SK-N-SH (cell line): Measurements from ENCODE around the gene NUMBL. TPM values are rescaled to one million over a fixed set of nuclear protein-coding genes. Genes with fewer than 3 reads are reported as not detected.

ENCODE experiments used
- CTCF ChIA-PET: fragments of 300-600, 350-600 bp; formaldehyde crosslinking; extraction: SDS; loops from one replicate; lab custom pipeline; 2021; lab: Yijun Ruan, JAX
- POLR2A ChIA-PET: fragments of 350-600 bp; sonication (Branson Sonifier 250); formaldehyde crosslinking; extraction: SDS; loops from one replicate; lab custom pipeline; 2020; ENCODE audit warnings: antibody characterized with exemption, inconsistent platforms; lab: Yijun Ruan, JAX
- DNase-seq: peaks from one replicate; pipeline ENCODE4 v3.0.0; 2012
- H2AFZ ChIP-seq: fragments of 200-600 bp; sonication (generic); 2 replicates; pipeline ENCODE4 v1.8.1; 2016; ENCODE audit warnings: antibody characterized with exemption, mild to moderate bottlenecking, low read depth
- H3F3A ChIP-seq: fragments of 200-600 bp; sonication (generic); replicated peaks from 2 replicates; pipeline ENCODE3; 2016; ENCODE audit warnings: antibody characterized with exemption, mild to moderate bottlenecking; ENCODE audit not compliant: insufficient read depth
- H3K27ac ChIP-seq, 2 experiments: fragments of 200-500 bp in 1 of 2; fragments of 200-600 bp in 1 of 2; sonication (Bioruptor generic) in 1 of 2; sonication (generic), shearing (Covaris generic) in 1 of 2; 2 replicates each; pipeline versions ENCODE4 v1.5.1 to v1.6.1; 2014 to 2016; ENCODE audit warnings: low read depth in 2 of 2, inconsistent platforms in 1 of 2, low read length in 1 of 2, mild to moderate bottlenecking in 1 of 2, mixed read lengths in 1 of 2
- H3K27me3 ChIP-seq: fragments of 200-600 bp; sonication (generic), shearing (Covaris generic); 2 replicates; pipeline ENCODE4 v1.6.1; 2016; ENCODE audit warnings: mixed run types; ENCODE audit not compliant: insufficient read depth
- H3K36me3 ChIP-seq, 2 experiments: fragments of 200-500 bp in 1 of 2; fragments of 200-600 bp in 1 of 2; sonication (Bioruptor generic) in 1 of 2; sonication (generic) in 1 of 2; replicated peaks in 1 of 2; 2 replicates each; pipeline versions ENCODE3 to v1.5.1; 2014 to 2016; ENCODE audit warnings: low read length in 1 of 2, mild to moderate bottlenecking in 1 of 2; ENCODE audit not compliant: insufficient read depth in 2 of 2, control insufficient read depth in 1 of 2
- H3K4me1 ChIP-seq, 2 experiments: fragments of 200-500 bp in 1 of 2; fragments of 200-600 bp in 1 of 2; sonication (Bioruptor generic) in 1 of 2; sonication (generic), shearing (Covaris generic) in 1 of 2; 2 replicates each; pipeline versions ENCODE4 v1.5.1 to v1.6.1; 2014 to 2016; ENCODE audit warnings: low read depth in 1 of 2, low read length in 1 of 2, mixed run types in 1 of 2; ENCODE audit not compliant: insufficient read depth in 2 of 2, control insufficient read depth in 1 of 2
- H3K4me2 ChIP-seq: fragments of 200-600 bp; sonication (generic), shearing (Covaris generic); 2 replicates; pipeline ENCODE4 v1.6.1; 2017; ENCODE audit warnings: mixed run types
- H3K4me3 ChIP-seq, 2 experiments: fragments of 200-500 bp in 1 of 2; fragments of 200-600 bp in 1 of 2; sonication (Bioruptor generic) in 1 of 2; sonication (generic), shearing (Covaris generic) in 1 of 2; 2 replicates each; pipeline versions ENCODE4 v1.5.1 to v1.8.1; 2014 to 2016; ENCODE audit warnings: low read depth in 2 of 2, inconsistent platforms in 1 of 2, low read length in 1 of 2, mild to moderate bottlenecking in 1 of 2, mixed read lengths in 1 of 2, moderate library complexity in 1 of 2
- H3K79me2 ChIP-seq: fragments of 200-600 bp; sonication (generic); 2 replicates; pipeline ENCODE4 v1.8.1; 2017; ENCODE audit warnings: mild to moderate bottlenecking; ENCODE audit not compliant: insufficient read depth
- H3K9ac ChIP-seq: fragments of 200-600 bp; sonication (generic); 2 replicates; pipeline ENCODE4 v1.6.1; 2017; ENCODE audit warnings: mixed run types
- H3K9me2 ChIP-seq: fragments of 200-600 bp; sonication (generic); 2 replicates; pipeline ENCODE4 v1.6.1; 2017; ENCODE audit warnings: mixed run types
- H3K9me3 ChIP-seq: fragments of 200-600 bp; sonication (generic); 2 replicates; pipeline ENCODE4 v1.6.1; 2017; ENCODE audit warnings: mixed run types, mild to moderate bottlenecking, moderate library complexity
- H4K20me1 ChIP-seq: fragments of 200-600 bp; sonication (generic); 2 replicates; pipeline ENCODE4 v1.6.1; 2017; ENCODE audit warnings: mild to moderate bottlenecking, mixed run types; ENCODE audit not compliant: insufficient read depth
- CTCF ChIP-seq: fragments of 200-600 bp; sonication (generic); IDR thresholded peaks from 2 replicates; pipeline ENCODE4 v1.6.1; 2017; ENCODE audit warnings: antibody characterized with exemption, mild to moderate bottlenecking, moderate library complexity
- ELF1 ChIP-seq: IDR thresholded peaks from 2 replicates; pipeline ENCODE4 v1.4.0; 2012
- FOSL2 ChIP-seq: IDR thresholded peaks from 2 replicates; pipeline ENCODE4 v1.4.0; 2012; ENCODE audit warnings: low read depth, mild to moderate bottlenecking, moderate library complexity, borderline replicate concordance
- FOXJ3 ChIP-seq: sonication (generic); formaldehyde crosslinking; IDR thresholded peaks from 2 replicates; pipeline ENCODE4 v1.5.1; 2020; ENCODE audit warnings: mild to moderate bottlenecking, missing genetic modification reagents
- GATA2 ChIP-seq: sonication (generic); formaldehyde crosslinking; IDR thresholded peaks from 2 replicates; pipeline ENCODE4 v1.5.0; 2020; ENCODE audit warnings: mild to moderate bottlenecking, missing genetic modification reagents
- JUND ChIP-seq: IDR thresholded peaks from 2 replicates; pipeline ENCODE4 v1.4.0; 2012
- MAX ChIP-seq: IDR thresholded peaks from 2 replicates; pipeline ENCODE4 v1.4.0; 2012; ENCODE audit warnings: low read depth
- MEF2A ChIP-seq: IDR thresholded peaks from 2 replicates; pipeline ENCODE4 v1.4.0; 2012; ENCODE audit warnings: low read depth, borderline replicate concordance
- MXI1 ChIP-seq: IDR thresholded peaks from 2 replicates; pipeline ENCODE4 v1.6.1; 2012; ENCODE audit warnings: mild to moderate bottlenecking, low read depth, low read length, improper control_type of control experiment
- NRF1 ChIP-seq: IDR thresholded peaks from 2 replicates; pipeline ENCODE4 v1.6.1; 2012; ENCODE audit warnings: low read depth, mild to moderate bottlenecking, low read length
- POLR2AphosphoS5 ChIP-seq: IDR thresholded peaks from 2 replicates; pipeline ENCODE4 v1.6.1; 2012; ENCODE audit warnings: low read depth, low read length
- RAD21 ChIP-seq: IDR thresholded peaks from 2 replicates; pipeline ENCODE4 v1.6.1; 2012; ENCODE audit warnings: mild to moderate bottlenecking, low read length
- RCOR1 ChIP-seq: fragments of 150-350 bp; IDR thresholded peaks from 2 replicates; pipeline ENCODE4 v1.6.1; 2017; ENCODE audit warnings: antibody characterized with exemption, low read length
- RXRA ChIP-seq: IDR thresholded peaks from 2 replicates; pipeline ENCODE4 v1.4.0; 2012; ENCODE audit warnings: low read depth, mild to moderate bottlenecking, borderline replicate concordance
- SIN3A ChIP-seq: IDR thresholded peaks from 2 replicates; pipeline ENCODE4 v1.6.1; 2012; ENCODE audit warnings: low read depth, mild to moderate bottlenecking, low read length, moderate library complexity, borderline replicate concordance
- TCF12 ChIP-seq: IDR thresholded peaks from 2 replicates; pipeline ENCODE4 v1.4.0; 2012
- TEAD4 ChIP-seq: IDR thresholded peaks from 2 replicates; pipeline ENCODE4 v1.4.0; 2012; ENCODE audit warnings: mild to moderate bottlenecking, borderline replicate concordance; ENCODE audit not compliant: insufficient read depth
- USF2 ChIP-seq: fragments of 150-350 bp; IDR thresholded peaks from 2 replicates; pipeline ENCODE4 v1.6.1; 2017; ENCODE audit warnings: antibody characterized with exemption, low read length, low read depth, borderline replicate concordance
- YY1 ChIP-seq: IDR thresholded peaks from 2 replicates; pipeline ENCODE4 v1.4.0; 2012; ENCODE audit warnings: low read depth, mild to moderate bottlenecking
- WGBS: methylation state at CpG from one replicate; pipeline ENCODE4 v1.1.6; 2017; ENCODE audit warnings: low lambda C conversion rate; 5-methylcytosine and 5-hydroxymethylcytosine counted together
- polyA plus RNA-seq, 3 experiments: library from polyadenylated mRNA; depleted of rRNA; stranded (reverse); fragments of >200 nt; gene quantifications; 2 replicates each; pipeline ENCODE4 v1.2.3, GENCODE V29; 2012

NUMBL gene
- polyA plus RNA-seq, 1 of the 3 experiments (the other 2 are of a cell fraction) = 54.6 TPM

GRCh38 chr19:40688309-40688708 lies 2.1 kb downstream of the NUMBL start:
- H4K20me1 ChIP-seq = peaks cover 26% of the 10 kb centered on the region

GRCh38 chr19:40687525-40688016 lies 2.9 kb downstream of the NUMBL start:
- peaks cover 17 to 18% of the 10 kb centered on the region in 2 experiments for H3K36me3 ChIP-seq
- peaks cover 5% of the 10 kb centered on the region for H3F3A ChIP-seq
- no peak overlapping the region for H3K27ac ChIP-seq
- ChIA-PET CTCF (no interaction called here), POLR2A (no interaction called here)
- H3K27me3 ChIP-seq = no peaks in the 10 kb centered on the region
- no peak overlapping the region for H3K9ac ChIP-seq
- no peak overlapping the region for H3K4me3 ChIP-seq
- H3K9me3 ChIP-seq = no peaks in the 10 kb centered on the region
- H3K4me2 ChIP-seq = peak overlapping the region; percentile 99; the same call in 1 of the 2 replicates
- WGBS = 91% methylated on average over 12 of the region's 12 CpGs
- H2AFZ ChIP-seq = no peak overlapping the region
- peaks cover 26% of the 10 kb centered on the region for H4K20me1 ChIP-seq
- TF ChIP-seq TCF12 (no peak), GATA2 (CRISPR knock-in tag) (no peak), CTCF (no peak), POLR2AphosphoS5 (no peak), MAX (no peak), FOSL2 (no peak), USF2 (no peak), RCOR1 (no peak), RXRA (no peak), MXI1 (no peak), NRF1 (no peak), RAD21 (no peak), TEAD4 (no peak), MEF2A (no peak), ELF1 (no peak), YY1 (no peak), FOXJ3 (CRISPR knock-in tag) (no peak)
- no peaks in the 10 kb centered on the region for H3K9me2 ChIP-seq
- DNase-seq = no peak
- H3K79me2 ChIP-seq = peaks cover 36% of the 10 kb centered on the region
- peaks cover 9 to 28% of the 10 kb centered on the region in 2 experiments; a peak in 2 of 4 replicates for H3K4me1 ChIP-seq

More at GRCh38 chr19:40688309-40688708, 2.1 kb downstream of the NUMBL start:
- peaks cover 6% of the 10 kb centered on the region for H3F3A ChIP-seq
- ChIA-PET CTCF (no interaction called here), POLR2A (no interaction called here)
- H3K27me3 ChIP-seq = no peaks in the 10 kb centered on the region
- no peaks in the 10 kb centered on the region for H3K9me3 ChIP-seq
- peak overlapping the region; percentile 99 for H3K4me2 ChIP-seq
- H3K9me2 ChIP-seq = no peaks in the 10 kb centered on the region
- TF ChIP-seq JUND = no peak
- no peak for TF ChIP-seq SIN3A
- TF ChIP-seq MEF2A = no peak
- TF ChIP-seq RXRA = no peak
- peaks cover 9 to 28% of the 10 kb centered on the region in 2 experiments; a peak in 2 of 4 replicates for H3K4me1 ChIP-seq
- WGBS = 100% methylated on average over 1 of the region's 1 CpG
- no peak for DNase-seq
- H3K79me2 ChIP-seq = peaks cover 36% of the 10 kb centered on the region
- H3K27ac ChIP-seq = no peak overlapping the region
- peak overlapping the region; percentile 88 for H3K9ac ChIP-seq
- H3K36me3 ChIP-seq = peaks cover 11 to 12% of the 10 kb centered on the region in 2 experiments
- no peak overlapping the region for H2AFZ ChIP-seq
- H3K4me3 ChIP-seq = peak overlapping the region in 1 of 2 experiments; percentile 71; a peak in 2 of 4 replicates
